Spleen (tissue), 11 donors: Measurements from ENCODE around the gene SMC1A. TPM values are rescaled to one million over a fixed set of nuclear protein-coding genes. Genes with fewer than 3 reads are reported as not detected.
A peak's percentile ranks its signal among the peaks of the same experiment; 100 is the strongest.
"Not testable (repeated sequence)": the region's sequence is repeated elsewhere in the genome, so short reads cannot be mapped to it uniquely, and the experiment has no call there.

Experiments
- DNase-seq: peaks from one replicate; pipeline ENCODE4 v3.0.0-alpha.2; 2020
- H3K27ac ChIP-seq, 8 donors: fragments of 200-600 bp; sonication (generic) in 7 of 8; 1 replicate in 4 of 8; 2 replicates in 4 of 8; pipeline versions ENCODE4 v1.5.0 to v1.8.0; 2016 to 2021; ENCODE audit warnings: inconsistent platforms in 4 of 8, mild to moderate bottlenecking in 4 of 8, moderate library complexity in 1 of 8
- H3K27me3 ChIP-seq, 7 donors: fragments of 200-600 bp; sonication (generic) in 6 of 7; replicated peaks in 1 of 7; 1 replicate in 4 of 7; 2 replicates in 3 of 7; pipeline versions ENCODE4 v1.5.0 to v1.8.0; 2016 to 2021; ENCODE audit warnings: inconsistent platforms in 3 of 7, mild to moderate bottlenecking in 1 of 7
- H3K36me3 ChIP-seq, 6 donors: fragments of 200-600 bp; sonication (generic) in 5 of 6; 1 replicate in 4 of 6; 2 replicates in 2 of 6; pipeline versions ENCODE4 v1.5.0 to v1.8.0; 2016 to 2021; ENCODE audit warnings: inconsistent platforms in 2 of 6
- H3K4me1 ChIP-seq, 6 donors: fragments of 200-600 bp; sonication (generic) in 5 of 6; 1 replicate in 3 of 6; 2 replicates in 3 of 6; pipeline versions ENCODE4 v1.5.0 to v1.8.0; 2016 to 2021; ENCODE audit warnings: inconsistent platforms in 3 of 6
- H3K4me3 ChIP-seq, 8 donors: fragments of 200-600 bp; sonication (generic) in 7 of 8; 1 replicate in 4 of 8; 2 replicates in 4 of 8; pipeline versions ENCODE4 v1.5.0 to v1.8.0; 2016 to 2021; ENCODE audit warnings: inconsistent platforms in 4 of 8, mild to moderate bottlenecking in 4 of 8, moderate library complexity in 2 of 8
- H3K9me3 ChIP-seq, 8 donors: fragments of 200-600 bp; sonication (generic) in 7 of 8; 1 replicate in 4 of 8; 2 replicates in 4 of 8; pipeline versions ENCODE4 v1.5.0 to v1.8.0; 2016 to 2021; ENCODE audit warnings: inconsistent platforms in 4 of 8
- POLR2A ChIP-seq, 3 donors: fragments of 450-650 bp; IDR thresholded peaks; one replicate each; pipeline ENCODE4 v1.5.1; 2017; ENCODE audit warnings: antibody characterized with exemption in 3 of 3, mild to moderate bottlenecking in 1 of 3
- POLR2AphosphoS5 ChIP-seq, 3 donors: sonication (generic); formaldehyde crosslinking; IDR thresholded peaks; one replicate each; pipeline ENCODE4 v1.5.1; 2017; ENCODE audit warnings: antibody characterized with exemption in 3 of 3
- WGBS, 5 donors: extraction: QIAGEN DNeasy Blood & Tissue Kit in 3 of 5; methylation state at CpG; one replicate each; pipeline versions ENCODE4 v1.1.5 to v1.1.7; 2013 to 2018; 5-methylcytosine and 5-hydroxymethylcytosine counted together
- intact Hi-C: fragments of 100-400 bp; cut with DNase I; formaldehyde crosslinking; loops from one replicate; pipeline ENCODE4 v1.15.0; 2023; ENCODE audit warnings: low total_unique reads
- polyA plus RNA-seq, 3 donors: library from polyadenylated mRNA; stranded (reverse); fragments of 200-250 nt; gene quantifications; one replicate each; pipeline ENCODE4 v1.2.1, GENCODE V29; 2013
- total RNA-seq, 7 donors: library from RNA; depleted of rRNA in 3 of 7; stranded (reverse); fragments of >200 nt in 3 of 7; fragmentation: NEBNext Ultra II Directional in 4 of 7; extraction: Animal tissue kit (Norgen Biotek cat#: 25700) in 4 of 7; gene quantifications; one replicate each; pipeline versions ENCODE4 v1.1.0 to v1.2.1, GENCODE V29; 2016 to 2021
- TF ChIP-seq, protein P1 (sequence below), 11 experiments: fragments of 200-600 bp in 7 of 11; fragments of 450-650 bp in 4 of 11; sonication (generic) in 4 of 11; IDR thresholded peaks in 8 of 11; conservative IDR thresholded peaks in 3 of 11; 1 replicate in 7 of 11; 2 replicates in 4 of 11; pipeline versions ENCODE4 v1.4.0 to v1.8.0; 2016 to 2021; ENCODE audit warnings: antibody characterized with exemption in 11 of 11, inconsistent platforms in 4 of 11, mild to moderate bottlenecking in 1 of 11
- donor health status: healthy with polysubstance abuse.
- donor health status: DM: no; HTN: no; CAD: no; lungs with moderate emphysema.
- donor health status: DM: no; HTN: no; CAD: no.
- donor health status: Bipolar disorder and iron deficiency.
- donor health status: healthy.
- donor health status: DM: no; HTN: no; CAD: no.
- donor health status: DM: yes; HTN: yes; CAD: no.

Gene SMC1A
- total and polyA plus RNA-seq, 10 donors: 5.6 to 77.5 (median 60.1) TPM

DNA sequence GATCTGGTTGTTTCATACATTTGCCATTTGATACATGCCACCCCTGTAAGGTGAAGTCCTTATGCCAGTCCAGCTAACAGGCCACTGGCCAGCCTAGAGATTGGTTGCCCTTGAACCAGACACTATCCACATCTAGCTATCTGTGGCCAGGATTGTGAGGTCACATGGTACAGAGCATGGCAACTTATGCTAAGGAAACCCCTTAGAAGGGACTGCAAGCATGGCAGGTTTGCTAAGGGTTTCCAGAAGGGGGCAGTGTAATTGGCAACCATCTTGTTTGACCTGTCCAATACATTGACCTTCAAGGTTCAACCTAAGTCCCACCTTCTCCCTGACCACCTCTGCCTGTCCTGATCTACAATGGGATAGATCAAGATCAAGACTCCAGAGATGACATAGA is 47.5 kb downstream of the SMC1A start:
- DNase-seq: no peak
- intact Hi-C loops: no loop called here
- H3K27ac ChIP-seq: peak overlapping the region in 2 of 8 donors; percentile 10 to 21
- peaks cover 0 to 51% (median 29%) of the 10 kb centered on the region in 6 donors for H3K36me3 ChIP-seq
- no peaks in the 10 kb centered on the region for H3K27me3 ChIP-seq
- H3K9me3 ChIP-seq: peaks cover 0 to 12% (median 0%) of the 10 kb centered on the region in 8 donors
- no peak overlapping the region for H3K4me3 ChIP-seq
- no peaks in the 10 kb centered on the region for H3K4me1 ChIP-seq
- TF ChIP-seq POLR2AphosphoS5 (IDR thresholded peaks at IDR 0.05) (no peak), POLR2A (IDR thresholded peaks at IDR 0.05) (no peak)
- TF ChIP-seq, protein P1, sequence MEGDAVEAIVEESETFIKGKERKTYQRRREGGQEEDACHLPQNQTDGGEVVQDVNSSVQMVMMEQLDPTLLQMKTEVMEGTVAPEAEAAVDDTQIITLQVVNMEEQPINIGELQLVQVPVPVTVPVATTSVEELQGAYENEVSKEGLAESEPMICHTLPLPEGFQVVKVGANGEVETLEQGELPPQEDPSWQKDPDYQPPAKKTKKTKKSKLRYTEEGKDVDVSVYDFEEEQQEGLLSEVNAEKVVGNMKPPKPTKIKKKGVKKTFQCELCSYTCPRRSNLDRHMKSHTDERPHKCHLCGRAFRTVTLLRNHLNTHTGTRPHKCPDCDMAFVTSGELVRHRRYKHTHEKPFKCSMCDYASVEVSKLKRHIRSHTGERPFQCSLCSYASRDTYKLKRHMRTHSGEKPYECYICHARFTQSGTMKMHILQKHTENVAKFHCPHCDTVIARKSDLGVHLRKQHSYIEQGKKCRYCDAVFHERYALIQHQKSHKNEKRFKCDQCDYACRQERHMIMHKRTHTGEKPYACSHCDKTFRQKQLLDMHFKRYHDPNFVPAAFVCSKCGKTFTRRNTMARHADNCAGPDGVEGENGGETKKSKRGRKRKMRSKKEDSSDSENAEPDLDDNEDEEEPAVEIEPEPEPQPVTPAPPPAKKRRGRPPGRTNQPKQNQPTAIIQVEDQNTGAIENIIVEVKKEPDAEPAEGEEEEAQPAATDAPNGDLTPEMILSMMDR (IDR thresholded peaks at IDR 0.05 in 8 of 11, conservative IDR thresholded peaks at IDR 0.05 in 3 of 11): no peak

GRCh38 chrX:53374222-53374820 is 48.1 kb downstream of the SMC1A start:
- intact Hi-C loops: no loop called here
- Histone ChIP-seq H3K36me3 (peaks cover 0 to 45% (median 23%) of the 10 kb centered on the region in 6 donors), H3K9me3 (peaks cover 0 to 18% (median 0%) of the 10 kb centered on the region in 8 donors), H3K4me3 (no peak overlapping the region), H3K4me1 (no peaks in the 10 kb centered on the region), H3K27me3 (no peaks in the 10 kb centered on the region), H3K27ac (peak overlapping the region in 1 of 8 donors; percentile 21)
- TF ChIP-seq POLR2AphosphoS5 (IDR thresholded peaks at IDR 0.05) (no peak), POLR2A (IDR thresholded peaks at IDR 0.05) (no peak)
- TF ChIP-seq, protein P1 (IDR thresholded peaks at IDR 0.05 in 8 of 11, conservative IDR thresholded peaks at IDR 0.05 in 3 of 11): no peak
- 65 to 94% (median 78%) methylated on average over 7 of the region's 7 CpGs for WGBS, 5 donors
- no peak for DNase-seq

DNA sequence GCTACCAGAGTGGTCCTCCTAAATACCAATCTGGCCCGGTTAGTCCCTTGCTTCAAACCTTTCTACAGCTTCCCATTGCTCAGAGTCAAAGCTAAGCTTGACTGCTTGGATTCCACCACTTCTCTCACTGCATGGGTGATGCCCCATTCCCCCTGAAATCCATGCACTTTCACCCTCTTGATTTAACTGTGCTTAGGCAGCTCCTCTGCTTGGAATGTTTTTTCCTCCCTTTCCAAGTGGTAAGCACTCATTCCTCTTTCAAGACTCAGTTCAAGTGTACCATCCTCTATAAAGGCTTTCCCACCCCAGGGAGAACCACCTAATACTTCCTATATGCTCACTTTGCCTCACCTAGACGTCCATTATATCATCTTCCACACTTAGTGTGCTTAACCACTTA is 49.1 kb downstream of the SMC1A start:
- 64 to 83% (median 78%) methylated on average over 2 of the region's 2 CpGs for WGBS, 5 donors
- intact Hi-C loops: no loop called here
- Histone ChIP-seq H3K27ac (no peak overlapping the region), H3K9me3 (peaks cover 0 to 25% (median 0%) of the 10 kb centered on the region in 8 donors), H3K27me3 (no peaks in the 10 kb centered on the region), H3K4me1 (no peaks in the 10 kb centered on the region), H3K4me3 (no peak overlapping the region), H3K36me3 (peaks cover 0 to 35% (median 13%) of the 10 kb centered on the region in 6 donors)
- DNase-seq: no peak
- no peak for TF ChIP-seq POLR2AphosphoS5 (IDR thresholded peaks at IDR 0.05)
- TF ChIP-seq, protein P1 (IDR thresholded peaks at IDR 0.05 in 8 of 11, conservative IDR thresholded peaks at IDR 0.05 in 3 of 11): no peak
- no peak for TF ChIP-seq POLR2A (IDR thresholded peaks at IDR 0.05)

- DNase-seq, H3K4me3 ChIP-seq, H3K36me3 ChIP-seq, H3K27me3 ChIP-seq, intact Hi-C loops, H3K27ac ChIP-seq: not testable (repeated sequence)
- peaks cover 0 to 27% (median 0%) of the 10 kb centered on the region in 8 donors for H3K9me3 ChIP-seq
- WGBS, 5 donors: 95 to 100% (median 100%) methylated on average over 1 of the region's 1 CpG
- H3K4me1 ChIP-seq: peaks cover 0 to 13% (median 3%) of the 10 kb centered on the region in 6 donors
Measured at GRCh38 chrX:53366454-53366853, 56.0 kb downstream of the SMC1A start.
